Tibial nerve (tissue), 4 donors: ENCODE data around the gene LAYN. TPM values are rescaled to one million over a fixed set of nuclear protein-coding genes. Genes with fewer than 3 reads are reported as not detected.

ENCODE experiments used
- DNase-seq, 2 donors: peaks; one replicate each; pipeline ENCODE4 v3.0.0-alpha.2; 2019; ENCODE audit warnings: low spot score in 2 of 2
- H3K27ac ChIP-seq, 4 donors: fragments of 200-600 bp; sonication (generic) in 3 of 4; one replicate each; pipeline ENCODE4 v1.5.1; 2017 to 2019; ENCODE audit warnings: mild to moderate bottlenecking in 1 of 4
- H3K27me3 ChIP-seq, 2 donors: fragments of 200-600 bp; sonication (generic) in 1 of 2; one replicate each; pipeline versions ENCODE4 v1.5.1 to v1.6.0; 2017 to 2019
- H3K36me3 ChIP-seq, 3 donors: fragments of 200-600 bp; sonication (generic); one replicate each; pipeline ENCODE4 v1.5.1; 2018 to 2019
- H3K4me1 ChIP-seq, 4 donors: fragments of 200-600 bp; sonication (generic) in 3 of 4; one replicate each; pipeline ENCODE4 v1.5.1; 2017 to 2019
- H3K4me3 ChIP-seq, 4 donors: fragments of 200-600 bp; sonication (generic) in 3 of 4; one replicate each; pipeline ENCODE4 v1.5.1; 2017 to 2019; ENCODE audit warnings: mild to moderate bottlenecking in 1 of 4, moderate library complexity in 1 of 4
- H3K9me3 ChIP-seq, 4 donors: fragments of 200-600 bp; sonication (generic) in 3 of 4; one replicate each; pipeline ENCODE4 v1.5.1; 2017 to 2019
- EP300 ChIP-seq, 2 donors: sonication (generic); formaldehyde crosslinking; IDR thresholded peaks; one replicate each; pipeline ENCODE4 v1.6.1; 2017; ENCODE audit warnings: antibody characterized with exemption in 2 of 2, mild to moderate bottlenecking in 1 of 2
- POLR2A ChIP-seq, 2 donors: fragments of 450-650 bp; IDR thresholded peaks; one replicate each; pipeline ENCODE4 v1.6.1; 2017; ENCODE audit warnings: antibody characterized with exemption in 2 of 2, mild to moderate bottlenecking in 2 of 2, moderate library complexity in 2 of 2
- WGBS, 2 donors: methylation state at CpG; one replicate each; pipeline ENCODE4 v1.1.5; 2018; 5-methylcytosine and 5-hydroxymethylcytosine counted together
- total RNA-seq, 4 donors: library from RNA; depleted of rRNA; stranded (reverse); fragments of >200 nt; gene quantifications; one replicate each; pipeline ENCODE4 v1.1.0, GENCODE V29; 2016
- TF ChIP-seq, protein P1 (sequence below), 5 experiments: fragments of 200-600 bp in 3 of 5; fragments of 450-650 bp in 2 of 5; sonication (generic) in 3 of 5; IDR thresholded peaks; one replicate each; pipeline ENCODE4 v1.5.1; 2016 to 2019; ENCODE audit warnings: antibody characterized with exemption in 5 of 5, mild to moderate bottlenecking in 3 of 5, moderate library complexity in 2 of 5

LAYN gene
- total RNA-seq, 4 donors from 2014 or later: 4.6 to 20.1 (median 5.2) TPM

DNA sequence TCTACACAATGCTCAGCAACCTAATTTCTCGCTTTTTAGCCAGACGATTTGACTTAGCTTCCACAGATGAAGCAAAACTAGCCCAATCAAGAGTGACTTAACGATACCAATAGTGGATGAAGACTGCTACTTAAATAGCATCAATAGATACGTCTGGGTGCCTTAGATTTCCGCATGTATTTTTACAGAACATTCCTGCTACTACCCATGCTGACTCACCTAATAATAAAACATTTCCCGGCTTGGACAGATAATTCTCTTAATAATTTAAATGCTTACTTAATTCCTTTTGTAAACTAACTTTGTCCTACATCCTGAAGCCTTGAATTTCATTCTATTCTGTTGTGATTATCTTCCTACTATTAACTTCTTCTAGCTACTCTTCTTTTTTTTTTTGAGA, 5.2 kb upstream of the LAYN start:
- 91 to 92% methylated on average over 6 of the region's 6 CpGs for WGBS, 2 donors
- peaks cover 0 to 14% (median 2%) of the 10 kb centered on the region in 4 donors for H3K4me1 ChIP-seq
- TF ChIP-seq POLR2A (IDR thresholded peaks at IDR 0.05) (no peak), EP300 (IDR thresholded peaks at IDR 0.05) (no peak)
- TF ChIP-seq, protein P1, sequence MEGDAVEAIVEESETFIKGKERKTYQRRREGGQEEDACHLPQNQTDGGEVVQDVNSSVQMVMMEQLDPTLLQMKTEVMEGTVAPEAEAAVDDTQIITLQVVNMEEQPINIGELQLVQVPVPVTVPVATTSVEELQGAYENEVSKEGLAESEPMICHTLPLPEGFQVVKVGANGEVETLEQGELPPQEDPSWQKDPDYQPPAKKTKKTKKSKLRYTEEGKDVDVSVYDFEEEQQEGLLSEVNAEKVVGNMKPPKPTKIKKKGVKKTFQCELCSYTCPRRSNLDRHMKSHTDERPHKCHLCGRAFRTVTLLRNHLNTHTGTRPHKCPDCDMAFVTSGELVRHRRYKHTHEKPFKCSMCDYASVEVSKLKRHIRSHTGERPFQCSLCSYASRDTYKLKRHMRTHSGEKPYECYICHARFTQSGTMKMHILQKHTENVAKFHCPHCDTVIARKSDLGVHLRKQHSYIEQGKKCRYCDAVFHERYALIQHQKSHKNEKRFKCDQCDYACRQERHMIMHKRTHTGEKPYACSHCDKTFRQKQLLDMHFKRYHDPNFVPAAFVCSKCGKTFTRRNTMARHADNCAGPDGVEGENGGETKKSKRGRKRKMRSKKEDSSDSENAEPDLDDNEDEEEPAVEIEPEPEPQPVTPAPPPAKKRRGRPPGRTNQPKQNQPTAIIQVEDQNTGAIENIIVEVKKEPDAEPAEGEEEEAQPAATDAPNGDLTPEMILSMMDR (IDR thresholded peaks at IDR 0.05): no peak
- no peak for DNase-seq
- H3K4me3 ChIP-seq: no peak overlapping the region
- H3K9me3 ChIP-seq: no peaks in the 10 kb centered on the region
- H3K27me3 ChIP-seq: peaks cover 0 to 3% of the 10 kb centered on the region in 2 donors
- no peak overlapping the region for H3K27ac ChIP-seq
- H3K36me3 ChIP-seq: no peaks in the 10 kb centered on the region

DNA sequence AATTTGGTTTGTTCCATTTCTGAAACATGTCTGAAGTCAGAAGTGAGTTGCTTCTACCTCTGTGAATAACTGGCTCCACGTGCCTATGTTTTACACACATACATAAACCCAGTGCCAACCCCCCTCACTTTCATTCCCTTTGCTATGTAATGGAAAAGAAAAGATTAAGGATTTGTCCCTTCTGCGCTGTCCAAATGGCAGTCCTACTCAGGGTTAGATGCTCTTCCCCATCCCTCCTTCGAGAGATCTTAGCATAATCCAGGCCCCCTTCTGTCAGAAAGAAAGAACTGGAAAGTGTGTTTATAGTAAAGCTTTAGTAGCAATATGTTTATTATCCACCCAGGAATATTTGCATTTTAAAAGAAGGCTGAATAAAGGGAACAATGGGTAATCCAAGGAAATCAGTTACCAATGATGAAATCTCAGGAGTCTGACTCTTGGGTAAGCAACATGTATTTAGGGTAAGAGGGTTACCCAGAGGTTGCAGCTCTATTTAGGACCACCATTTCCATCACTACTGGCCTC, 3.1 kb upstream of the LAYN start:
- TF ChIP-seq EP300 (IDR thresholded peaks at IDR 0.05): no peak
- TF ChIP-seq POLR2A (IDR thresholded peaks at IDR 0.05): no peak
- TF ChIP-seq, protein P1 (IDR thresholded peaks at IDR 0.05): no peak
- Histone ChIP-seq H3K4me3 (no peak overlapping the region), H3K27ac (no peak overlapping the region), H3K9me3 (no peaks in the 10 kb centered on the region), H3K36me3 (no peaks in the 10 kb centered on the region), H3K27me3 (peaks cover 0 to 3% of the 10 kb centered on the region in 2 donors), H3K4me1 (peaks cover 0 to 27% (median 10%) of the 10 kb centered on the region in 4 donors)
- DNase-seq: no peak
- 77 to 81% methylated on average over 3 of the region's 3 CpGs for WGBS, 2 donors

DNA sequence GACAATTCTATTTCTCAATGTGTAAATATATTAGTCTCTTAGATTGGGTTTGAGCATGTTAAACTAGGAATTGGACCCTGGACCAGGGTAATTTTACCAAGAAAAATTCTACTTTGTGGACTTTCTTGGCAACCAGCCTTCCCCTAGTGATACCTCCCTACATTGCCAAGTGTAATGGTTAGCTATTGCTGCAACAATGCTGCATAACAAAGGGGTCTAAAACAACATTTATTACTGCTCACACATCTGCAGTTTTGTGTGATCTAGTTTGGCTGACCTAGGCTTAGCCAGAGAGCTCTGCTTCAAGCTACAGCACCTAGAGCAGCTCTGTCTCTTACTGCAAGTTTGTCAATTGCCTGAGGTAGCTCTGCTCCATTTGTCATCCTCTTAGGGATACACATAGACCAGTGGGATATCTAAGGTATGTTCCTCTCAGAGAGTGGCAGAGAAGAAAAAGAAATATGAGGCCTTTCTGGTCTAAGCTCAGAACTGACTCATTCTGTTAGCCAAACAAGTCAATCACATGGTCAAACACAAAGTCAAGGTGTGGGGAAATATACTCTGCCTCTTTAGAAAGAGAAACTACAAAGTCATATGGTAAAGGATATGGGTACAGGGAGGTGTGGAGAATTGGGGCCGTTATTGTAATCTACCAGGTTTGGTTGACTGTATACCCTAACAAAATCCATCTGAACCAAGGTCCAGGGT, 2.0 kb upstream of the LAYN start:
- TF ChIP-seq POLR2A (IDR thresholded peaks at IDR 0.05) (no peak), EP300 (IDR thresholded peaks at IDR 0.05) (no peak)
- TF ChIP-seq, protein P1 (IDR thresholded peaks at IDR 0.05): no peak
- H3K27ac ChIP-seq: no peak overlapping the region
- H3K36me3 ChIP-seq: no peaks in the 10 kb centered on the region
- 96 to 98% methylated on average over 1 of the region's 1 CpG for WGBS, 2 donors
- no peaks in the 10 kb centered on the region for H3K9me3 ChIP-seq
- DNase-seq: no peak
- H3K4me1 ChIP-seq: peaks cover 0 to 27% (median 10%) of the 10 kb centered on the region in 4 donors
- peaks cover 0 to 3% of the 10 kb centered on the region in 2 donors for H3K27me3 ChIP-seq
- no peak overlapping the region for H3K4me3 ChIP-seq

DNA sequence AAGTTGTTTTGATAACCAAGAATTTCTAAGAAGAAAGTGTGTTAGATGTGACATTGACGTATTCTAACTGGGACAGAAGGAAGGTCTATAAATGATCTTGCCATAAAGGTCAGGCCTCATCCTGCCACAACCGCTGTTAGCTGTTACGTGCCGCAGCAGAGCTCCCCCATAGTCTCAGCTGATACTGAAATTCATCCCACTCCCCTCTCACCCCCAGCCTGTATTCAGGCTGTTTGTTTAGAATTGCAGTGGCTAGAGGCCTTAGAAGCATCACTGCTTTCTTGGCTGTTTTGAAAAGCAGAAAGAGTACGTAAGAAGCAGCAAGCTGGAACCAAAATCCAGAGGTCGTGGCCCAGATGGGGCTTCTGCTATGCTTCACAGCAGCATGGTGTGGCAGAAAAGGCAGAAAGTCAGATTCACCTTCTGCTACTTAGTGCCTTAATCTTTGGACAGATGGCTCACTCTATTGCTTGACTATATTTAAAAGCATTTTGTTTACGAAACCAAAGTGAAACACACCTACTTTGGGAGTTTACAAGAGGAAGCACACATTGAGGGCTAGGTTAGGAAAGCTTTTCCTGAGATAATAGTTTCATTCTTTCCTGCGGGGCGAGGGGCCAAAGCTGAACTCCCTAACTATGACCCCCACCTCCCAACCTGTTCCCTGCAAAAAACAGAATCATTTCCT, 950 bp upstream of the LAYN start:
- 85 to 89% methylated on average over 9 of the region's 9 CpGs for WGBS, 2 donors
- peak overlapping the region in 1 of 4 donors; percentile 85 for H3K27ac ChIP-seq
- H3K27me3 ChIP-seq: peaks cover 0 to 3% of the 10 kb centered on the region in 2 donors

More for the DNA sequence above, 950 bp upstream of the LAYN start:
- Histone ChIP-seq H3K9me3 (no peaks in the 10 kb centered on the region), H3K4me3 (peak overlapping the region in 3 of 4 donors; percentile 56 to 78 (median 70)), H3K36me3 (peaks cover 0 to 5% (median 0%) of the 10 kb centered on the region in 3 donors), H3K4me1 (peaks cover 0 to 27% (median 10%) of the 10 kb centered on the region in 4 donors)
- TF ChIP-seq POLR2A (IDR thresholded peaks at IDR 0.05): no peak
- TF ChIP-seq, protein P1 (IDR thresholded peaks at IDR 0.05): no peak
- TF ChIP-seq EP300 (IDR thresholded peaks at IDR 0.05): no peak
- DNase-seq: no peak
